Bronchial epithelial cell (primary cell): Measurements from ENCODE around the gene ASCL2. TPM values are rescaled to one million over a fixed set of nuclear protein-coding genes. Genes with fewer than 3 reads are reported as not detected.

Source experiments
- DNase-seq: peaks from one replicate; pipeline ENCODE4 v3.0.0-alpha.2; 2010; ENCODE audit warnings: low read depth
- FAIRE-seq: peaks from 2 replicates; lab custom pipeline; 2011; peaks lifted over from hg19 to GRCh38; lab: Jason Lieb, UNC
- H3K27me3 ChIP-seq: 2 replicates; pipeline ENCODE4 v1.5.1; 2011; ENCODE audit warnings: low read length; ENCODE audit not compliant: control insufficient read depth, insufficient read depth
- H3K36me3 ChIP-seq: 2 replicates; pipeline ENCODE4 v1.5.1; 2011; ENCODE audit warnings: low read length; ENCODE audit not compliant: control insufficient read depth, insufficient read depth
- H3K4me3 ChIP-seq: 2 replicates; pipeline ENCODE4 v1.5.1; 2011; ENCODE audit warnings: mild to moderate bottlenecking, low read depth, low read length, control low read depth
- total RNA-seq: library from RNA; depleted of rRNA; stranded (reverse); fragments of >200 nt; gene quantifications from 2 replicates; pipeline ENCODE4 v1.2.1, GENCODE V29; 2014
- TF ChIP-seq, protein P1 (sequence below): IDR thresholded peaks from 2 replicates; pipeline ENCODE4 v1.5.1; 2011; ENCODE audit warnings: mild to moderate bottlenecking, moderate library complexity, low read length, control low read depth, inconsistent platforms; ENCODE audit not compliant: insufficient read depth, severe bottlenecking

The ASCL2 gene
- total RNA-seq, 1 donor from 2014 or later: 0.79 TPM

DNA sequence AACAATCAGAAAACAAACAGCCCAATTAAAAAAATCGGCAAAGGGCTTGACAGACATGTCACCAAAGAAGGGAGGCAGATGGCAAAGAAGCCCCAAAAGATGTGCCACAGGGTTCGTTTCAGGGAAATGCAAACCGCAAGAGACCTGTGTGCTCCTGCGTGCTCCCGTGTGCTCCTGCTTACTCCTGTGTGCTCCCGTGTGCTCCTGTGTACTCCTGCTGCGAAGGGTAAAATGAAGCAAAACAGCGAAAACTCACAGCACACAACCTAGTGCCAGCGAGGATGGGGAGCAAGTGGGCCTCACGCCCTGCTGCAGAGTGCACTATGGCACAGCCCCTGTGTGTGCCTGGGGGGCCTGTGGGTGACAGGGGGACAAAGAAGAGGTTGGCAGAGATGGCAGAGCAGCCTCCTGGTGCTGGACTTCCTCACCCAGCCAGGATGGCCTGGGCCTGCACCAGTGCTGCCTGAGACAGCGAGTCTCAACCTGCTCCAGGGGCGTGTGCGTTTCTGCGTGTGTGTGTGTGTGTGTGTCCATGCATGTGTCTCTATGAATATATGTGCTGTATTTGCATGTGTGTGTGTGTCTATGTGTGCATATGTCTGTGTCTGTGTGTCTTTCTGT is 14.0 kb downstream of the ASCL2 start:
- DNase-seq (peak; percentile 83), FAIRE-seq (peak; percentile 98)
- H3K27me3 ChIP-seq: peaks cover under 1% of the 10 kb centered on the region
- TF ChIP-seq, protein P1, sequence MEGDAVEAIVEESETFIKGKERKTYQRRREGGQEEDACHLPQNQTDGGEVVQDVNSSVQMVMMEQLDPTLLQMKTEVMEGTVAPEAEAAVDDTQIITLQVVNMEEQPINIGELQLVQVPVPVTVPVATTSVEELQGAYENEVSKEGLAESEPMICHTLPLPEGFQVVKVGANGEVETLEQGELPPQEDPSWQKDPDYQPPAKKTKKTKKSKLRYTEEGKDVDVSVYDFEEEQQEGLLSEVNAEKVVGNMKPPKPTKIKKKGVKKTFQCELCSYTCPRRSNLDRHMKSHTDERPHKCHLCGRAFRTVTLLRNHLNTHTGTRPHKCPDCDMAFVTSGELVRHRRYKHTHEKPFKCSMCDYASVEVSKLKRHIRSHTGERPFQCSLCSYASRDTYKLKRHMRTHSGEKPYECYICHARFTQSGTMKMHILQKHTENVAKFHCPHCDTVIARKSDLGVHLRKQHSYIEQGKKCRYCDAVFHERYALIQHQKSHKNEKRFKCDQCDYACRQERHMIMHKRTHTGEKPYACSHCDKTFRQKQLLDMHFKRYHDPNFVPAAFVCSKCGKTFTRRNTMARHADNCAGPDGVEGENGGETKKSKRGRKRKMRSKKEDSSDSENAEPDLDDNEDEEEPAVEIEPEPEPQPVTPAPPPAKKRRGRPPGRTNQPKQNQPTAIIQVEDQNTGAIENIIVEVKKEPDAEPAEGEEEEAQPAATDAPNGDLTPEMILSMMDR: no peak
- no peaks in the 10 kb centered on the region for H3K36me3 ChIP-seq
- no peak overlapping the region for H3K4me3 ChIP-seq

DNA sequence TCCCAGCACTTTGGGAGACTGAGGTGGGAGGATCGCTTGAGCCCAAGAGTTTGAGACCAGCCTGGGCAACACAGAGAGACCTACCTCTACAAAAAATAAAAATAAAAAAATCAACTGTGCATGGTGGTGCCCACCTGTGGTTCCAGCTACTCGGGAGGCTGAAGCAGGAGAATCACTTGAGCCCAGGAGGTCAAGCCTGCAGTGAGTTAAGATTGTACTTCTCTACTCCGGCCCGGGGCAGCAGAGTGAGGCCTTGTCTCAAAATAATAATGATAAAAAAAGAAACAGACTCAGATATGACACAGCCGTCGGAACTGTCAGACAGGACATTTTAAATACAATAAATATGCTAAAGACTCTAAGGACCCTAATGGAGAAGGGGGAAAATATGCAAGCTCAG is 18.4 kb downstream of the ASCL2 start:
- FAIRE-seq: no peak
- no peak overlapping the region for H3K4me3 ChIP-seq
- H3K27me3 ChIP-seq: no peaks in the 10 kb centered on the region
- no peak for DNase-seq
- no peaks in the 10 kb centered on the region for H3K36me3 ChIP-seq
- TF ChIP-seq, protein P1: no peak

DNA sequence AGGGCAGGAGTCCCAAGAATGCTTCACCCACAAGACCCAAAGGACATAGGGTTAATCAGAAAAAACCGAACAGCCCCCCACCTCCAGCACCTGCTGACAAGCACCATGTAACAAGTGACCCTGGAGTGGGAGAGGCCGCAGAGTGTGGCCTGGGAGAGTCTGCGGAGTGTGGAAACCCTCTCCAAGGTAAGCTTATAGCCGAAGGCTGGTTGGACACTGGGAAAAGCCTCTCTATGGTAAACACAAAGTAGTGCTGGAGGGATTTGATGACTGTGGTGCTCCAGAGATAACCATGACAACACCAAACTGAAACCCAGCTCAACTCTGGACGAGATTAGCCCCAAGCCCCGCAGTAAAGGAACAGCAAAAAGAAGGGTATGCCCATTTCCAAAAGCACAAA is 19.2 kb downstream of the ASCL2 start:
- Histone ChIP-seq H3K4me3 (no peak overlapping the region), H3K27me3 (no peaks in the 10 kb centered on the region), H3K36me3 (no peaks in the 10 kb centered on the region)
- DNase-seq (no peak), FAIRE-seq (no peak)
- TF ChIP-seq, protein P1: no peak

DNA sequence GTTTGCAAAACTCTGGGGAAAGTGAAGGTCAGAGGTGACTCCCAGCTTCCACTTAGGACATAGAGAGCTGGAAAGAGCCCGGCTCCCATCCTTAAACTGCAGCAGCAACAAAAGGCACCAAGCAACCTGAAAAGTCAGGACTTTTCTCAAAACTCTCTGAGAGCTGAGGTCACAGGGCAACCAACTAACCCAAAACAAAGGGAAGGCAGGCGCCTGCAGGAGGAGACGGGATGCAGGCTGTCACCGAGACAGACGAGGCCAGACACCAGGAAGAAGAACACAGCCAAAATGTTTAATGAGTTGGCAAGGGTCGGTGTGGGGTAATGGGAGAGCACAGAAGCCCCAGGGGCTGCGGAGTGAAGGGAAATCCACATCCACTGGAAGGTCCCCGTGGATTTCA is 19.9 kb downstream of the ASCL2 start:
- DNase-seq (no peak), FAIRE-seq (no peak)
- Histone ChIP-seq H3K4me3 (no peak overlapping the region), H3K36me3 (no peaks in the 10 kb centered on the region), H3K27me3 (no peaks in the 10 kb centered on the region)
- TF ChIP-seq, protein P1: no peak

DNA sequence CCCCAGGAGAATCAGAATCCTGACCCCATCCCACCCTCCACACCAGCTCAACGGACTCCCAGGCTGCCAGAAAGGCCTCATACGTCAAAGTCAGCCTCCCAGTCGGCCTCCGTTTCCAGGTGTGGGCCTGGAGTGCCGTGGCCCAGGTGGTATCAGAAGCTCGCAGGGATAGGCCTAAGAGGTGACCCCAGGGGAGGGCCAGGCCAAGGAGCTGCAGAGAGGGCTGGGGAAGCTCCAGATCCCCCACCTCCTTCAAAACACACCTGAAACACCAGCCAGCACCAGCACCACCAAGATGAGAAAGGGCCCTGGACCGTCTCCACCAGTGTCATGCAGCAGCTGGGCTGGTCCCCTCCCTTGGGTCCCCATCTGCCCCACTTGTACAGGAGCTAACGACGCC is 20.3 kb downstream of the ASCL2 start:
- H3K27me3 ChIP-seq: no peaks in the 10 kb centered on the region
- H3K36me3 ChIP-seq: no peaks in the 10 kb centered on the region
- TF ChIP-seq, protein P1: no peak
- DNase-seq: no peak
- no peak overlapping the region for H3K4me3 ChIP-seq
- FAIRE-seq: no peak
